ENCODE measurements around the gene SERPINA3.

- TF ChIP-seq, protein P1, sequence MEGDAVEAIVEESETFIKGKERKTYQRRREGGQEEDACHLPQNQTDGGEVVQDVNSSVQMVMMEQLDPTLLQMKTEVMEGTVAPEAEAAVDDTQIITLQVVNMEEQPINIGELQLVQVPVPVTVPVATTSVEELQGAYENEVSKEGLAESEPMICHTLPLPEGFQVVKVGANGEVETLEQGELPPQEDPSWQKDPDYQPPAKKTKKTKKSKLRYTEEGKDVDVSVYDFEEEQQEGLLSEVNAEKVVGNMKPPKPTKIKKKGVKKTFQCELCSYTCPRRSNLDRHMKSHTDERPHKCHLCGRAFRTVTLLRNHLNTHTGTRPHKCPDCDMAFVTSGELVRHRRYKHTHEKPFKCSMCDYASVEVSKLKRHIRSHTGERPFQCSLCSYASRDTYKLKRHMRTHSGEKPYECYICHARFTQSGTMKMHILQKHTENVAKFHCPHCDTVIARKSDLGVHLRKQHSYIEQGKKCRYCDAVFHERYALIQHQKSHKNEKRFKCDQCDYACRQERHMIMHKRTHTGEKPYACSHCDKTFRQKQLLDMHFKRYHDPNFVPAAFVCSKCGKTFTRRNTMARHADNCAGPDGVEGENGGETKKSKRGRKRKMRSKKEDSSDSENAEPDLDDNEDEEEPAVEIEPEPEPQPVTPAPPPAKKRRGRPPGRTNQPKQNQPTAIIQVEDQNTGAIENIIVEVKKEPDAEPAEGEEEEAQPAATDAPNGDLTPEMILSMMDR (IDR thresholded peaks at IDR 0.05), result no peak
- TF ChIP-seq POLR2A (IDR thresholded peaks at IDR 0.05; ENCODE audit: low read depth), result no peak
Observed at GRCh38 chr14:94646066-94646465, 33.9 kb downstream of the SERPINA3 start.
